ENCODE data around the gene ZNF236. TPM values are rescaled to one million over a fixed set of nuclear protein-coding genes. Genes with fewer than 3 reads are reported as not detected.
A peak's percentile ranks its signal among the peaks of the same experiment; 100 is the strongest.
"Not testable (repeated sequence)": the region's sequence is repeated elsewhere in the genome, so short reads cannot be mapped to it uniquely, and the experiment has no call there.

Gene ZNF236
- polyA plus RNA-seq, 2 of the 4 experiments (the other 2 are of a cell fraction), result 2.6 to 7.8 TPM

- ATAC-seq (peak in 1 of 2 experiments; percentile 19; a peak in 1 of 6 replicates), DNase-seq (ENCODE audit: low read depth in 1 of 2, low spot score in 1 of 2) (no peak), FAIRE-seq (no peak)
- TF ChIP-seq SREBF2 (IDR thresholded peaks at IDR 0.05), result no peak
- TF ChIP-seq RFX5 (IDR thresholded peaks at IDR 0.05), result no peak
- TF ChIP-seq KDM5A (IDR thresholded peaks at IDR 0.05), result no peak
- no peak for TF ChIP-seq RARB (CRISPR knock-in tag; IDR thresholded peaks at IDR 0.05)
- no peak for TF ChIP-seq MYC (IDR thresholded peaks at IDR 0.05; ENCODE audit: borderline replicate concordance, low read length)
- TF ChIP-seq CHD4 (IDR thresholded peaks at IDR 0.05; ENCODE audit: borderline replicate concordance), result no peak
- no peak for TF ChIP-seq CHD2 (IDR thresholded peaks at IDR 0.05; ENCODE audit: low read length, partially characterized antibody)
- no peak for TF ChIP-seq ZFP36 (IDR thresholded peaks at IDR 0.05; ENCODE audit: borderline replicate concordance, partially characterized antibody)
- TF ChIP-seq NPAS2 (CRISPR knock-in tag; IDR thresholded peaks at IDR 0.05; ENCODE audit: borderline replicate concordance), result no peak
- TF ChIP-seq MAZ (IDR thresholded peaks at IDR 0.05; ENCODE audit: borderline replicate concordance, low read depth, low read length), result no peak
- no peak for TF ChIP-seq CEBPB (IDR thresholded peaks at IDR 0.05)
- no peak for TF ChIP-seq NFE2L2 (conservative IDR thresholded peaks at IDR 0.05; ENCODE audit: low read length)
- no peak for TF ChIP-seq TFCP2L1 (CRISPR knock-in tag; IDR thresholded peaks at IDR 0.05)
- TF ChIP-seq ESRRA (IDR thresholded peaks at IDR 0.05; ENCODE audit: borderline replicate concordance, low read length), result no peak
- no peak for TF ChIP-seq HDAC2 (IDR thresholded peaks at IDR 0.05)
- no peak for TF ChIP-seq ZSCAN20 (CRISPR knock-in tag; IDR thresholded peaks at IDR 0.05)
- no peak for TF ChIP-seq USF2 (IDR thresholded peaks at IDR 0.05)
- no peak for TF ChIP-seq BCL3 (IDR thresholded peaks at IDR 0.05)
- no peak overlapping the region for H3K27ac ChIP-seq
- no peak overlapping the region for H3K4me2 ChIP-seq
- 69% methylated on average over 8 of the region's 8 CpGs for WGBS (ENCODE audit: missing lambda C conversion rate)
- H3K4me3 ChIP-seq, result no peak overlapping the region
- no peaks in the 10 kb centered on the region for H3K4me1 ChIP-seq
- CTCF ChIA-PET, result no interaction called here
- H3K9me3 ChIP-seq, result peaks cover 10% of the 10 kb centered on the region; the same call in 2 of the 3 replicates
- POLR2A ChIA-PET, result no interaction called here
These were observed 49.7 kb upstream of the ZNF236 start for GRCh38 chr18:76772665-76773064.

- POLR2A ChIA-PET, result not testable (repeated sequence)
These were observed 45.3 kb upstream of the ZNF236 start for GRCh38 chr18:76777036-76777435.

GRCh38 chr18:76783786-76784484 is 38.4 kb upstream of the ZNF236 start:
- Histone ChIP-seq H3K27ac (no peak overlapping the region), H3K4me3 (no peak overlapping the region), H3K4me2 (no peak overlapping the region), H3K4me1 (no peaks in the 10 kb centered on the region), H3K9me3 (no peaks in the 10 kb centered on the region)
- no peak for ATAC-seq
- CTCF ChIA-PET, result interaction anchor here (2.3 kb wide), 1 partner anchor 19 kb away, joined by 14 read pairs; no protein-coding TSS in a partner anchor
- WGBS (ENCODE audit: missing lambda C conversion rate), result 61% methylated on average over 23 of the region's 29 CpGs
- POLR2A ChIA-PET, result no interaction called here
- no peak for DNase-seq (ENCODE audit: low read depth in 1 of 2, low spot score in 1 of 2)
- FAIRE-seq, result no peak
- TF ChIP-seq MAZ (IDR thresholded peaks at IDR 0.05; ENCODE audit: borderline replicate concordance, low read depth, low read length) (no peak), POLR2A (IDR thresholded peaks at IDR 0.05; ENCODE audit: low read length) (no peak), EHMT2 (IDR thresholded peaks at IDR 0.05; ENCODE audit: low read depth) (no peak), RAD21 (conservative IDR thresholded peaks at IDR 0.05 in 1 of 2, IDR thresholded peaks at IDR 0.05 in 1 of 2) (no peak), HDAC2 (IDR thresholded peaks at IDR 0.05) (no peak), ZSCAN20 (CRISPR knock-in tag; IDR thresholded peaks at IDR 0.05) (no peak), CHD4 (IDR thresholded peaks at IDR 0.05; ENCODE audit: borderline replicate concordance) (no peak), JUN (IDR thresholded peaks at IDR 0.05) (no peak), EP300 (IDR thresholded peaks at IDR 0.05) (no peak), HES2 (IDR thresholded peaks at IDR 0.05) (no peak), HMGXB4 (CRISPR knock-in tag; IDR thresholded peaks at IDR 0.05; ENCODE audit: borderline replicate concordance) (no peak), RNF2 (IDR thresholded peaks at IDR 0.05; ENCODE audit: borderline replicate concordance, low read depth) (no peak), FOSL2 (IDR thresholded peaks at IDR 0.05) (no peak), FOSL2 (CRISPR knock-in tag; IDR thresholded peaks at IDR 0.05) (no peak), MYC (IDR thresholded peaks at IDR 0.05; ENCODE audit: borderline replicate concordance, low read length) (no peak), CBX8 (IDR thresholded peaks at IDR 0.05) (no peak), HOXA7 (CRISPR knock-in tag; IDR thresholded peaks at IDR 0.05) (no peak), BHLHE40 (IDR thresholded peaks at IDR 0.05; ENCODE audit: low read depth, low read length) (no peak)

More at GRCh38 chr18:76777036-76777435, 45.3 kb upstream of the ZNF236 start:
- H3K4me1 ChIP-seq; ATAC-seq; H3K9me3 ChIP-seq; DNase-seq (ENCODE audit: low read depth in 1 of 2, low spot score in 1 of 2); H3K27ac ChIP-seq; FAIRE-seq; H3K4me3 ChIP-seq; H3K4me2 ChIP-seq; CTCF ChIA-PET: not testable (repeated sequence)
- 65% methylated on average over 8 of the region's 22 CpGs for WGBS (ENCODE audit: missing lambda C conversion rate)

Data from A549 (cell line).